ENCODE measurements around the gene MAPT.
A peak's percentile ranks its signal among the peaks of the same experiment; 100 is the strongest.
"Not testable (repeated sequence)": the region's sequence is repeated elsewhere in the genome, so short reads cannot be mapped to it uniquely, and the experiment has no call there.

Gene MAPT

DNA sequence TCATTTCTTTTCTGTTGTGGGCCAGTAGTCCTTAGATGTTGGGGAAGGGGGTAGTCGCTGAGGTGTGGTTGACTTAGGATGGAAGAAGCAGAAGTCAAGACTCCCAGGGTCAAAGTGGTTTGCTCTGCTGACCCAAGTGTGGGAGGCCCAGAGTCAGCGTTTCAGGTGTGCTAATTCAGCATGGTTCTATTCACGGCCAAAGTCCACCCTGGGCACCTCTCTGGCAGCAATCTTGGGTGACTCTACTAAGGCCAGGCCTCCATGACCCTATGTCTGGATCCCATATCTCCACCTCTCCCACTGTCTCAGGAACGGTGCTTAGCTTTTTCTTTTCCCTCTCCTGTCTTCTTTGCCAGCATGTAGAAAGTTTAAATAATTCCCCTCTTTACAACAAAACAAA, 32.9 kb downstream of the MAPT start:
- no peak for DNase-seq (ENCODE audit: low spot score)

DNA sequence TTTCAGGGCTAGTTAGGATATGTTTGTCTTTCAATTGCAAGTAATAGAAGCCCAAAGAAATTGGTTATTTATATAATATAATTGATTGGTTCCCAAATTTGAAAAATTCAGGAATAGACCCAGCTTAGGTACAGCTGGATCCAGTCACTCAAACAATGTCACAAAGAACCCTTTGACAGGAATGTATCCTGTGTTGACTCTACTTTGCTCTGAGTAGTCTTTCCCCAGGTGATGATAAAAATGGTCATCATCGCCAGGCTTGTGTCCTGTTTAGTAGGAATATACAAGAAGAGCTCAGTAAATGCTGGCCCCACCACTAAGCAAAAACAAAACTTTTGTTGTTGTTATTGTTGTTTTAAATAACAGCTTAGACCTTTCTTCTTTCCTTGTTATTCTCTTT, 35.0 kb downstream of the MAPT start:
- DNase-seq (ENCODE audit: low spot score) = no peak

DNA sequence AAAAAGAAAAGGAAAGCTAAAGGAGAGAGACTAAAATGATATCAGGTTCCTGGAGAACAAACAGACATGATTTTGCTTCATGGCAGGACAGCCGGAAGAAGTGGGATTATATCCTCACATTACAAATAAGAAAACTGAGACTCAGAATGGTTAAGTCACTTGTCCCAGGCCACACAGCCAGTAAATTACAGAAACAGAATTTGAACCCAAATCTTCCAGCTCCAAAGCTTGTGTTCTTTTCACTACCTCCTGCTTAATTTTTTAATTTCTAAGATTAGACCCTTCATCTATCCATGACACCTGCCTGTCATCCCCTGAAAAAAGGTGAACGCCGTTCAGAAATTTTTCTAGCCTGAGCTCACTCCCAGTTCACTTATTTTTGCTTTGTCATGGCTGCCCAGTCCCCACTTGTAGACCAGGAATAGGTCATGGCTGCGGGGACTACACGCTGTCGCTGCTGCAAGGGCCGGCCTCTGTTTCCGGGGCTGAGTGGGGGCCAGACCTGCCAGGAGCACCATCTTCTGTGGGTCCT, 36.1 kb downstream of the MAPT start:
- DNase-seq (ENCODE audit: low spot score) = no peak

DNA sequence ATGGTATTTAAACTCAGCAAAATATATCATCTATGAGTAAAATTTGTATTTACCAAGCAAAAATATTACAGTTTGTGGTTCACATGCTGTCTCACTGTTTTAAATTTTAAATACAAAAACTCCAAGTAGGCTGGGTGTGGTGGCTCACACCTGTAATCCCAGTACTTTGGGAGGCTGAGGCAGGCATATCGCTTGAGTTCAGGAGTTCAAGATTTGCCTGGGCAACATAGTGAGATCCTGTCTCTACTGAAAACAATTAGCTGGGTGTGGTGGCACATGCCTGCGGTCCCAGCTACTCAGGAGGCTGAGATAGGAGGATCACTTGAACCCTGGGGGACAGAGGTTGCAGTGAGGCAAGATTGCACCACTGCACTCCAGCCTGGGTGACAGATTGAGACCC, 37.3 kb downstream of the MAPT start:
- DNase-seq (ENCODE audit: low spot score) = no peak

DNA sequence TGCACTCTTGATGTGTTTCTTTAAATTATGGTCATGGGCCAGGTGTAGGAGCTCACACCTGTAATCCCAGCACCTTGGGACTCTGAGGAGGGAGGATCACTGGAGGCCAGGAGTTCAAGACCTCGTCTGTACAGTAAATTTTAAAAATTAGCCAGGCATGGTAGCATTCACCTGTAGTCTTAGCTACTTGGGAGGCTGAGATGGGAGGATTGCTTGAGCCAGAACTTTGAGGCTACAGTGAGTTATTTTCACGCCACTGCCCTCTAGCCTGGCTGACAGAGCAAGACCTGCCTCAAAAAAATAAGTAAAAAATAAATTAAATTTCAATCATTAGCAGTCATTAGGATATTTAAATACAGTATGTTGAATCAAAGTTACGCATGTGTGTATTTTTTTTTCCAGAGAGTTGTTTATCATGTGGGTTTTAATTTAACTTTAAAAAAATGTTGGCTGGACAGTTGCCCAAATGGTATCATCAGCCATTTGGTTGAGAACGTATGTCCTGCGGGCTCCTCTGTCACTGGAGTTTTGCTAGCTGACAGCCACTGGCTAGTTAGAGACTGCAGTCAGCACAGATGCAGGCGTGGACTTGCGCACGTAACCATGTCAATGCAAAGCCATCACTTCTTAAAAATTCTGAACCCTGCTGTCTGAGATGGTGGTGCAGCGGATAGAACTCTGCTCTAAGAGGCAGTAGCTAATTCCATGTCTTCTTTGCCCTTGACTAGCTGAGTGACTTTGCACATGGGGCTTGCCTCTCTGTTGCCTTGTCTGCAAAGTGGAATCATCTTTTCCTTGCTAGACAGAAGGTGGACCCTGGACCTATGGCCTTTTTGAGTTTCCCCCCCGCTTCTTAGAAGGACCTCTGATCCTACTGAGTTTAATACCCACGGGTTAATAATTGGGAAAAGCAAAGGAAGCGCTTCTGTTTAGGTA, 40.0 kb downstream of the MAPT start:
- DNase-seq (ENCODE audit: low spot score) = no peak

DNA sequence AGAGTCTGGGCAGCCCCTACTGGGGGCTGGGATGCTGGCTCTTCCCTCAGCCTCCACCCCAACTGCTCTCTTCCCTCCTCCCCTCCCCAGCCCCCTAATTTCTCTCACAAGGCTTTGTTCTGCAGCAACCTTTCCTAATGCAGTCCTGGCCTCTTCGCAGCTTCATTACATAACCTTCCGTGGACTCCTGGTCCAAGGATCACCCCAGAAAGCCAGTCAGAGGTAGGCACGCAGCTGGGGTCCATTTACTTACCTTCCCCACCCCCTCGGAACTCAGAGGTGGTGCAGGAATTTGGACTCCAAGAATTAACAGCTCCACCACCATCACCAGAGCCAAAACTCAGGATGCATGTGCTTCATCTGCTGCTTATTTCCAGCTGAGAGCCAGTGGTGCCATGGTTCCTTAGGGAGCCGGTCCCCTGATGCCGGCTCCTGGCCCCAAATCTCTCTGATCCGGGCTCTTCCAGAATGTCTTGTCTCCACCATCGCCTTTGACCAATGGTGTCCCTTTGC, 40.9 kb downstream of the MAPT start:
- DNase-seq (ENCODE audit: low spot score) = no peak

DNA sequence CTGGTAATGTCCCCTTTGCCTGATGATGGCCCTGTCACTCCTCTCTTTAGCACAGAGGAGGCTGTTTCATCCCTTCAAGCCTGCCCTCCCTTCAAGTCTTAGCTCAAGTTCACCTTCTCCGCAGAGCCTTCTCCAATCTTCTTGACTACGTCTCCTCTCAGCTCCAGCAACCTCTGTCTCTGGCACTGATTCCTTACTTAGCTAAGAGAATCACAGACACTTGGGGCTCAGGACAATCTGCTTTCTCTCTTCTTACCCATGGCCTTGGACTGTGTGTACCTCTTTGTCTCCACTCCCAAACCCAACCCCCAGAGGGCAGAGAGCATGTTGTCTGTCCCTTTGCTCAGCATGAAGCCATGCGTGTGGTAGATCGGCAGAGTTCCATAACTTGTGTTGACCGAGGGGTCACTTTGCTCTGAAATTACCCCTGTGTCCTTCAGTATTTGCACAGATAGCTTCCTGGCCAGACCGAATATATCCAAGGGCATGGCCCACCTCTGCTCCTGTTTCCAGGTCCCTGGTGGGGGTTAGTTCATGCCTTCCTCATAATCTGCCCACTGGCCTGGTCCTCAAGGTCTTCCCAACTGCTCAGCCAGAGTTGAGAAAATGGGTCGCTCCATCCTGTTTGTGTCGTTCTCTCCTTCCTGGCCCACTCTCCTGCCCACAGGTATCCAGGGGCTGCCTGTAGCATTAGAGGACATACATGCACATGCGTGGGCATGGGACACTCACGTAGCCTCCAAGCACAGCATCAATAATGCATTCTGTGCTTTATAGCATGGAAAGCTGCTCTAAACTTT, 41.6 kb downstream of the MAPT start:
- DNase-seq (ENCODE audit: low spot score) = no peak

DNA sequence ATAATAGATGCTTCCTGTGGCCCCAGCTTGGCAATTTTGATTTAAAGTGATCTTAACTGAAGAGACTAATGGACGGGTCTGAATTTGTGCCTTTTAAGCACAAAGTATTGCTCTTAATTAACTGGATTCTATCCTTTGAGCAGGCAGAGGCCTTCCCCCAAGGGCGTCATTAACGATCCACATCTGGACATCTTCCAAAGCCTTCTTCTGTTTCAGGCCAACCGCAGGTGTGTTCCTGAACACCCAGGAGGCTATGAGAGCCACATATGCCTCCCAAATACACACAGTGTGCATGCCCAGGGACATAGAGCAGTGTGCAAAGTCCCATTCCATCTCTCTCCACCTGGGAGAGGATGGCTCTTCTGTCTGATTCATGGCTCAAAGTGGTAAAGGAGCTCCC, 42.3 kb downstream of the MAPT start:
- no peak for DNase-seq (ENCODE audit: low spot score)

DNA sequence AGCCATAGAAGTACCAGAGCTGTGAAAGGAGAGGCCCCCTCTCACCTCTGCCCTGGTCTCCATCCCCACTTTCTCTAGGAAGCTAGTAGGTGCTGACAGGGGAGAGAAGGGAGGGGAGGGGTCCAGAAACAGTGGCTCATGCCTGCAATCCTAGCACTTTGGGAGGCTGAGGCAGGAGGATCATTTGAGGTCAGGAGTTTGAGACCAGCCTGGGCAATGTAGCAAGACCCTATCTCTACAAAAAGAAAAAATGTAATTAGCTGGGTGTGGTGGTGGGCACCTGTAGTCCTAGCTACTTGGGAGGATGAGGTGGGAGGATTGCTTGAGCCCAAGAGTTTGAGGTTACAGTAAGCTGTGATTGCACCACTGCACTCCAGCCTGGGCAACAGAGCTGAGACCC, 42.8 kb downstream of the MAPT start:
- not testable (repeated sequence) for DNase-seq (ENCODE audit: low spot score)

DNA sequence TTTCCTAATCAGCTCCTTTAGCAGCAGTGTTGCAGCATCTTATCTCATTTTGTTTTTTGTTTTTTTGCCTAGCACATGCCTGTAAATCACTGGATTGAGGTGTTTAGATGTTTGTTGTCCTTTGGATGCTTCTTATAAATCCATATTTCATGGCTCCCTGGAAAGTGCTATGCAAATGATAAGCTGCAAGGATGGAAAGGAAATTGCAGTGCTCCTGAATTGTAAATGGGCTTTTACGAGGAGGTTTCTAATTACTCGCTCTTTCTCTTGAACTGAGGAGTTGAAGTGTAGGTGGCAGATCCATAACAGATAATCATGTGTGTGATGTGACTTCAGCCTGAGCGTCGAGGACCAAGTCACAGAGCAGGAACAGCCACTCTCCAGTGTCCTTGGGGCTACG, 45.0 kb downstream of the MAPT start:
- no peak for DNase-seq (ENCODE audit: low spot score)

DNA sequence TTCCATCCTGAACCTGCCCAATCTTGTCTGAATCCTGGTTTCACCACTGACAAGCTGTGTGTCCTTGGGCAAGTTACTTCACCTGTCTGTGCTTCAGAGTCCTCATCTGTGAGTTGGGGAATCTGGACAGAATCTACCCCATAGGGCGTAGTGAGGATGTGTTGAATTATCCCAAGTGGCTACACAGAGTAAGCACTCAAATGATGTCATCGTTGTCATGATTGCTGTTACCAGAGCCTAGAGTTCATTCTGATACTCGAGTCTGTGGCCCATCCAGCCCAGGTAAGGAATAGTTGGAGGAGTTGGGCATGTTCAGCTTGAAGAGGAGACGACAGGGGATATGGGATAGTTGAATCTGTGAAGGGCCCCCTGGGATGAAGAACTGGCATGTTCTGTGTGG, 45.9 kb downstream of the MAPT start:
- DNase-seq (ENCODE audit: low spot score) = no peak

DNA sequence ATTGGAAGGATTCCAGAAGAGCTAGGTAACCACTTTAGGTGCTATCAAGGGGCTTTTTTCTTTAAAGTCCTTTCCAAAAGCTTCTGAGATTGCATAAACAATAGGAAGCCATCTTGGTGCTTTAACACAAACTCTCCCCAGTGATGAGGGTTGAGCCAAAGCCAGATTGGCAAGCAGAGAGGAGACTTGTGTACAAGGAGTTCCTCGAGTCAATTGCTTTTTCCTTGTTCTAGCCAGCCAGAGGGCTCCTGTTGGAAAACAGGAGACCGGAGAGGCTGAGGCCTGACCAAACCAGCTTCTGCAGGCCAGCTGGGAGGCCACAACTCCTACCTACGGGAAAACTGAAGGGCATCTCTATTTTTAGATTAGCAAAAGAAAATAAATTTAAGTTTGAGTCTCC, 46.5 kb downstream of the MAPT start:
- DNase-seq (ENCODE audit: low spot score) = peak; percentile 88

DNA sequence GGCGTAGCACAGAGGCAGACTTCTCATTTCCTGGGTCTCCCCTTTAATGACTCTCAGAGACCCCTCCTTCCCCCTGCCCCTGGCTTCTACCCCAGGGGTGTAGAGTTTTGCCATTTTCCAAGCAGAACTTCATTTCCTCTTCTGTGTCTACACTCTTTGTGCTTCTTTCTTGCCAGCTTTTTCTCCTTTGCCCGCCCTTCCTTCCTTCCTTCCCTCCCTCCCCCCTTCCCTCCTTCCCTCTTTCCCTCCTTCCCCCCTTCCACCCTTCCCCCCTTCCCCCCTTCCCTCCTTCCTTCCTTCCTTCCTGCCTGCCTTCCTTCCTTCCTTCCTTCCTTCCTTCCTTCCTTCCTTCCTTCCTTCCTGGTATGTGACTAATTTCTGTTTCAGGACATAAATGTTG, 47.0 kb downstream of the MAPT start:
- no peak for DNase-seq (ENCODE audit: low spot score)

DNA sequence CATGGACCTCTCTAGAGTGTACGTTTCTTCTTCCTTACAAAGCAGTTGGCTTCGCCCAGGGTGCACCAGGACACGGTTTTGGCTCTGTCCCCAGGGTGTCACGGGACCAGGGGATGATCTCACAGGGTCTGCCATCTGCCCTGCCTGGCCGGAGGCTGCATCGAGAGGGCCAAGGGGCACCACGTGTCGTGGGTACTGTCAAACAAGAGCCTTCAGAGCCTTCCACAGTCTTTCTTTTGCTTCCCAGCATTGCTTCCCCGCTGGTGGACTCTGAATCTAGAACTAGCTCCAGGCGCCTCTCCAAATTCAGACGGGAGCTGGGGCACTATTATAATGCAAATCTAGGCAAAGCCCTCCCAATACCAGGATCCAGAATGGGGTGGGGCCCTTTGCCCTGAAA, 47.9 kb downstream of the MAPT start:
- DNase-seq (ENCODE audit: low spot score) = peak; percentile 99

DNA sequence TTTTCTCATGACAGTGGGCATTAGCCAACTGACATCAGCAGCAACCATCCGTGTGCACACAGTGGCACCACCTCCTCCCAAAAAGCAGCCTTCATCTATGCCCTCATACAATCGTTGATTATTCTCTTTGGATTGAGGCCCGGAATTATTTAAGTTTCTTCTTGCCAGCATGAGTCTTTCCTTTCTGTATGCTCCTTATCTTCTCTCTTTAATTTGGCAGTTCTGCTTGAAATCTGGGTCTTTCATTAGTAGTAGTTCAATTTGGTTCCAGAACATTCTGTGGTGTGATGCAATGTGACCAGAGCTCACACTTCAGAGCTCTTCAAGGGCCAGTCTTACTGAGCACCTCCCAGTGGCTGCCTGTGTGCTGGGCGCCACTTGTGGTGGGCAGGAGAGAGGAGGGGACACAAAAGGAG, 52.5 kb downstream of the MAPT start:
- peak; percentile 76 for DNase-seq (ENCODE audit: low spot score)

DNA sequence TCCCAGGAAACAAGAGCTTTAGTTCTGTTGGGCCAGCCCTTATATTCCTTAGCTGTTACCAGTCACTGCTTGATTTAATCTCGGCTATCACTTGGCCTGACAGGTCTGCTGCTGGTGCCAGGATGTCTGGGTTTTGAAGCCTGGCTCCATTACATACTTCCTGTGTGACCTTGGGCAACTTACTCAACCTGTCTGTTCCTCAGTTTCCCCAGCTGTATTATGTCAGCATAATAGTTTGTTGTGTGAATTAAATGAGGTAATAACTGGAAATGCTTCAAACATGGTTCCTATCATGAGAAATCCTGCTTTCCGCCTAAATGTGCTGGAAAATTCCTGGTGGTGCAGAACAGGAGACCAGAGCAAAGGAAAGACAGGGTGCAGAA, 54.1 kb downstream of the MAPT start:
- no peak for DNase-seq (ENCODE audit: low spot score)

DNA sequence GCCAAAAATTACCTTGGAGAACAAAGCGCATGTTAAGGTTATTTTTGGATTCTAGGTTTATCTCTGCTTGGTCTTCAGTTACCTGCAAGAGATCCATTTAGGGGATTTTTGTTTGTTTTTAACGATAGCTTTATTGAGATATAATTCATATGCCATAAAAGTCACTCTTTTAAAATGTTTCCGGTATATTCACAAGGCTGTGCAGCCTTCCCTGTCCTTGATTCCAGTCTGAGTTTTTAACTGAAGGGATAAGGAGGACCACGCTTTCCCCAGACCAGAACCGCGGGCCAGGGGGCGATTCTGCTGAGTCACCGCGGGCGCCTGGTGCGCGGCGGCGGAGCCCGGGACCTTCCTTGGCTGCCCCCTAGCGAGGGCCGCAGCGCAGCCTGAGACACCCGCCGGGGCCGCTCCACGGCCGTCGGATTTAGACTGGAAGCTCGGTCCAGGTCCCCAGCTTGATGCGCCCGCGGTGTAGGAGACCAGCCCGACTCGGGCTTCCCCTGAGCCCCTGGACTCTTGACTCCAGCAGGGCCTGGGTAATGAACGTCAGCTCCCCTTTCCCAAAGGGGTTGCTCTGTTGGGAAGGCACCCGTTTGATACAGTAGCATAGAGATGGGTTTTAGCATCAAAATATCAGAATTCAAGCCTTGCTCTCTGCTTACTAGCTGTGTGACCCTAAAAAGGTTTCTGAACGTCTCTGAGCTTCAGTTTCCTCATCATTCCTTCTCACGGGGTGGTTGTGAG, 54.7 kb downstream of the MAPT start:
- DNase-seq (ENCODE audit: low spot score) = peak; percentile 69

DNA sequence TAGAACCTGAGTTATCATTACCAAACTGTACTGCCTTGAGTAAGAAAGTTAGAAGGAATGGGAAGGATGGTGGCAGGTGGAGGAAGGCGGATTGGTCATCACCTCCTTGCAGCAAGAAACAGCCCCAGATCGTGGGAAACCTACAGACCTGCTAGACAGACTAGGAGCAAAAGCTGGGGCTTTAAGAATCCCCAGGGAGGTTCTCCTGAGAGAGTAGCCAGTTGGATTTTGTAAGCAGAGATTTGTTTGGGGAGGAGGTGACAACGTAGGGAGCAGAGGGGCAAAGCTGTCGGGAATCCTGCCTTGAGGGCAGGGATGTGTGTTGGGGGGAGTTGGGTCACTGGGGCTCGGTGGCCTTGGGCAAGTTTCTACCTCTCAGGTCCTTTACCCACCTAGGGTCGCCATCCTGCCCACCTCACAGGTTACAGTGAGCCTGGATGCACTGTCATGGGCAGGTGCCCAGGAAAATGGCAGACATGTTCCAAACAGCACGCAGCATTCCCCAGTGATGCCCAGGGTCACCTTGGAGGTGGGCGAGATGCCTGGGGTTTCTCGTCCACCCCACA, 55.5 kb downstream of the MAPT start:
- DNase-seq (ENCODE audit: low spot score) = no peak

DNA sequence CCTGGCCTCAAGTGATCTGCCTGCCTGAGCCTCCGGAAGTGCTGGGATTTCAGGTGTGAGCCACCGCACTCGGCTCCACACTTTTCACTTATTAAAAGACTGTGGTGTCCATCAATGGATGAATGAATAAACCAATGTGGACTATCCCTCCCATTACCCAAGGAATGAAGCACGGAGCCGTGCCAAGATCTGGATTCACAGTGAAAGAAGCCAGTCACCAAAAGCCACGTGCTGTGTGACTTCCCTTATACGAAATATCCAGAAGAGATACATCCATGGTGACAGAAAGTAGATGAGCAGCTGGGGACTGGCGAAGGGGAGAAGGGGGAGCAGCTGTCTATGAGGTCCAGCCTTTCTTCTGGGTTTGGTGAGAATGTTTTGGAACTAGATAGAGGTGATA, 56.5 kb downstream of the MAPT start:
- peak; percentile 58 for DNase-seq (ENCODE audit: low spot score)

DNA sequence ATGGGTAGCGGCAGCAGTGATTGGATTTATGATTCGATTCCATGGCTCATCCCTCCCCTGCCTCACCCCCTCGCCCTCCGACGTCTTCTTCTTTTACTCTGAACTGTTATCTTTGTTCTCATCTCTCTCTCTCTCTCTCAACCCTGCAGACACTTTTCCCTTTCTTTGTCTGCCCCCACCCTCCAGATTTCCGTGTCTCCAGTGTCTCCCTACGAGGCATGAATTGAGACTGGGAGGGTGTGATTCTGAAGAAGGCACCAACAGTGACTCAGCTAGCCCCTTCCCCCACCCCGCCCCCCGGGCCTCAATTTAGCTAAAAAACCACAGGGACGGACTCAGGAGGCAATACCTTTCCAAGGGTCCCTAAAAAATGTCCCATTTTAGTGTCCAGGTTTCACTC, 57.0 kb downstream of the MAPT start:
- DNase-seq (ENCODE audit: low spot score) = no peak

DNA sequence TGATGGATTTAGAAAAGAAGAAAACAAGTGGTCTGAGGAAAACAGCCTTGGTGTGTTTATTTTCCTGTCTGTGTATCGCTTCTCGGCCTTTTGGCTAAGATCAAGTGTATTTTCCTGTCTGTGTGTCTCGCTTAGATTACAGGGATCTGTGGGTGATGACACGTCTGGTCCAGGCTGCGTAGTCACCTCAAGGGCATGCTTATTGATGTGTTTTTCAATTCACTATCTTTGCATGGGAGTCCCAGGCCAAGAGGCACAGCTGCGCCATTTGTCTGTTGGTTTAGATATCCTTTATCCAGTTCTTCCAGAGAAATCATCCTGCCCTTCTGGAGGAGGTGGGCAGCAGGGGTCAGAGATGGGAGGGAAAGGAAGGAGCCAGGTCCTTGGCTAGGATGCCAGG, 57.6 kb downstream of the MAPT start:
- DNase-seq (ENCODE audit: low spot score) = no peak

DNA sequence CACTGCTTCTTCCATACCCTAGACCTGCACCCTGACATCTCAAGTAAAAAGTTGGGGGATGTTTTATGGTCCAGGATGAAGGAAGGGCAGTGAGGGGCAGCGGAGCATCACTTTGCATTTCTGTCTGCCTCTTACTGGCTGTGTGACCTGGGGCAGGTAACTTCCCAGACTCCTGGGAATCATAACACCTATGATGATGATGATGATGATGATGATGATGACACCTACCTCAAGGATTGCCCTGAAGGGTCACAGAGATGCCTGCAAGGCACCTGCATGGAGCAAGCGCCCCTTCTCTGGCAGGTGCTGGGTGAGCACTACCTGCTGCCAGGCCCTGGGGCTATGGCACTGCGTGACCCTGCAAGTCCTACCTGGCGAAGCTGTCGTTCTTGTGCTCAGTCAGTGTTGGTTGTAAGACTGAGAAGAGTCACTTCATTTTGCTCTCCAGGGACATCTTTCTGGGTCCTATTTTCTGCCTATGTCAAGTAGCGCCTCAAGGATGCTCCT, 58.5 kb downstream of the MAPT start:
- no peak for DNase-seq (ENCODE audit: low spot score)
